Measurements from ENCODE around the gene GPN2.

Gene GPN2

DNA sequence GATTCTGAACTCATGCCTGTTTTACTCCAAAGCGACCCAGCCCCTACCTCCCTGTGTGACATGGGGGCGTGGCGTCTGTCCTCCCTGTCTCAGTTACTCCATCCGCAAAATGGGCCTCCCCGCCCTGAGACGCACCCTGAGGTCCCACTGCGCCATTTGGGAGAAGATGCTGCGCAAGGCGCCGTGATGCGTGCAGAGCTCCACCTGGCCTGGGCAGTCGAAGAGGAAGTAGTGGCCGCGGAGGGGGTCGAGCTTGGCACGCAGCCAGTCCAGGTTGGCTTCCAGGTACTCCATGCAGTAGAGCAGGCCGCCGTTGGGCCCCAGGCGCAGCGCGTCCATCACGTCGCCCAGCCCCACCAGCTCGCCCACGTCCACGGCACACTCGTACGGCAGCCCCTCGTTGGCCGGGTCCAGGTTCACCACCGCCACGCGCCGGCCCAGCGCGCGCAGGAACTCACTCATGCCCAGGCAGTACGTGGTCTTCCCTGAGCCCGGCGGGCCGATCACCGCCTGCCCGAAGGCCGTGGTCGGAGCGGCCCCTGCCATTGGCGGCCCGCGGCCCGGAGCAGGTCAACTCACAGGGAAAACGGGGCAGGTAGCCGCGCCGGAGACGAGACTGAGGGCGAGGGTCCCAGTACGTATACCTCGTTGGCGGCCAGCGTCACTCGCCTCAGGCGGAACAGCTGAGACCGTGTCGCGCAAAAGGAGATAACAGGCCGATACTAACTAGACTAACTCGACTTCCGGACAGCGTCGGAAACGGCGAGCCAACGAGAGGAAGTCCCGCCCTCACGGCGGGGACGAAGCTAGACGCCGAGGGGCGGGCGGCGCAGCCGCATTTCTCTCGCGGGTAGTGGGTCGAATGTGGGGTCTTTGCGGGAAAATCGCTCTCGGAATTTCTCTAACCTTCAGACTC, at the start of gene GPN2:
TSS of gene GPN2 (minus strand) at position 733 of the 916 bp plus-strand sequence. CDS start at position 546, 187 bp downstream.
- peak; percentile 81 for DNase-seq

DNA sequence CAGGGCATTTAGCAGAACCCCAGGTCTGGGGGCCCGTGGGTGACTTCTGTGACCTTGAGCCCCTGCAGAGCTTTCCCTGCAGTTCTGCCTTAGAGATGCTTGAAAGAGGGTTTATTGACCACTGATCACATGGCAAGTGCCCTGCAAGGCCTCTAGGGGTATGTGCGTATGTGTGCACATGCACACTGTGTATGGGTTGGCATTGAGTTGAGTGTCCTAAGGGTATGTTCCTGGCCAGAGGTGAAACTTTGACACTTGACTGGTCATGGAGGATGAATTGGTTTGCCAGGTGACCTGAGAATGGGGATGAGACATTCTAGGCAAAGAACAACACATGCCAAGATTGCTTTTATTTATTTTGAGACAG, 48.6 kb upstream of the GPN2 start:
- no peak for DNase-seq

DNA sequence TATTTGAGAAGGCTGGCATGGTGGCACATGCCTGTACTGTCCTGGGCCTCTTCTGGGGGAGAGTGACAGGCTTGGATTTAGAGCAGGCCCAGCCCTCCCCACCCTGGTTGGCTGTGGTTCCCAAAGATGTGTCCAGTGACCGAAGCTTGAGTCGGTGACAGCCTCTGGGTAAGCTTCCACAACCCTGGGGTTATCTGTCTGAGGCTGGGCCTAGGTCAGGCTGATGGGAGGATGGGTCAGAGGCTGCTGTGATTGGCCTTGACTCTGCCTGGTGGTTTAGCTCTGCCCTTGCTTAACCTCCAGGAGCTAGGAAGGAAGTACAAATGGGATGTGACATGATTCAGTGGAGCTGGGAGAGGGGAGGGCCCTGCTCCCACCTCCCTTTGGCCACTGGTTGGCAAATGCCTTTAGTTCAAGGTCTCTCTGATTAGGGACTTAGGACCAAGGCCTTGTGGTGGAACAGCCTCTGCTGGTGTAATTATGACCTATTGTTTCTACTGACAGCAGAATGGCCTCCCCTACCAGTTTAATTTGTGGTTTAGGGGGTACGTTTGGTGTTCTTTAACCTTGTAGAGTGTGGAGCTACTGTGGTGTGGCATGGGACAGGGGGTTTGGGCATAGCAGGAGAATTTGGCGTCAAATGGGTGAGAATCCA, 48.0 kb upstream of the GPN2 start:
- no peak for DNase-seq

DNA sequence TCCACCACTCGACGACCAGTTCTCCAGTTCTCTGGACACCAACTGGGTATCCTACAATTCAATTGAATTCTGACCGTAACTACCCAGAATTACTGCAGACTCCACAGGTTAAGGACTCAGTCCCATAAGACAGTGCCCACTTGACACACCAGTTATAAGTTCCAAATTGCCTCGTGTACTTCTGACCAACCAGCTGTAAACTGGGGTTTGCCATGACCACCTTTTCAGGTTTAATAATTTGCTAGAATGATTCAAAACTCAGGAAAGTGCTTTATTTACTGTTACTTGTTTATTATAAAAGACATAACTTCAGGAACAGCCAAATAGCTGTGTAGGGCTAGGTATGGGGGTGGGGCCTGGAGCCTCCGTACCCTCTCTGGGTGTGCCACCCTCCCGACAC, 46.7 kb upstream of the GPN2 start:
- DNase-seq: no peak

DNA sequence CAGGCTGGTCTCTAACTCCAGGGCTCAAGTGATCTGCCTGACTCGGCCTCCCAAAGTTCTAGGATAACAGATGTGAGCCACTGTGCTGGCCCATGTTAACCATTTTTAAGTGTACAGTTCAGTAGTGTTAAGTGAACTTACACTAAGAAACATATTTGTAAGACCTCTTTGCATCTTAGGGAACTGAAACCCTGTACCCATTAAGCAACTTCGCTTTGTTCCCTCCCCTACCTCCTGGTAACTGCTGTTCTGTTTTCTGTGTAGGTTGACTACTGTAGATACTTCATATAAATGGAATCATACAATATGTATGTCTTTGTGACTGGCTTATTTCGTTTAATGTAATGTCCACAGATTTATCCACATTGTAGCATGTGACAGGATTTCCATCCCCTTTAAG, 42.4 kb upstream of the GPN2 start:
- no peak for DNase-seq

DNA sequence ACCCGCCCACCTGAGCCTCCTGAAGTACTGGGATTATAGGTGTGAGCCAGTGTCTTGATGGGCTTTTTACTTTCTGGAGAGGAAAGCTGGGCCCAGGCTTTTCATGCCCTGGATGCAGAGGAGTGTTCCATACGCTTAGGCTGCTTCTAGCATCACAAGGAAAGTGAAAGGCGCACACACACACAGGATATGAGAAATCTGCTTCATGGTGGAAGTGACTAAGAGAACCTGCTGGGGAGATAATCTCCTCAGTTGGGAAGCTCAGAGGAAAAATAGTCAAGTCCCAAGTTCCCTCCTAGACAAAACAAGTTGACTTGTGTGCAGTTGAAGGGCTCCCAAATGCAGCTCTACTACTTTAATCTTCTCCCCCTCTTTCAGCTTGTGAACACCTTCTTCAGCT, 33.6 kb upstream of the GPN2 start:
- DNase-seq: no peak

DNA sequence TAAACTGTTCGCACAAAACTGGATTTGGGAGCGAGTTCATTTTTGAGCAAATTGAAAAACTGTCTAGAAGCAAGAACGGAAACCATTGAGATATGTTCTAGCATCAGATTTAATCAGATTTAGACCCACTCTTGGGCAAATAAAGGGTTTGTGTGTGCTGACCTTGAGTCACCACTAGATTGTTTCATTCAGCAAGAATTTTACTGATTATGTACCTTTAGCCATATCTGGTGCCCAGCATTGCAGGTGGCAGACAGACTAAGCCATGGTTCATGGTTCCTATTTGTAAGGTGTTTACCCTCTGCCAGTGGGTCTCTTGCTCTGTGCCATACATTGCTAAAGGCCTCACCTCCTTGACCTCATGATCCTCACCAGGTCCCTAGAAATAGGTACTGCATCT, 32.8 kb upstream of the GPN2 start:
- no peak for DNase-seq

DNA sequence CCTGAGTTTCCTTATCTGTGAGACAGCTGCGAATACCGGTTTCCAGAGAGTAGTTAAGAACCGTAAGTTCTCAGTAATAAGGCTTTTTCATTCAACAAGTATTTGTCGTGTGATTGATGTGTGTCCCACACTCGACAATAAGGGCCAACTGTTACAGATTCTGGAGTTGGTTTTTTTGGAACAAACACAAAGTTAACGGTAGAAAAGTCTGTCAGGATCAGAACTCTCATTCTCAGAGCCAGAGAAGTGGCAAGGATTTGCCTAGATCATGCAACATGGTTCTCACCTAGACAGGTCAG, 32.3 kb upstream of the GPN2 start:
- DNase-seq: no peak

DNA sequence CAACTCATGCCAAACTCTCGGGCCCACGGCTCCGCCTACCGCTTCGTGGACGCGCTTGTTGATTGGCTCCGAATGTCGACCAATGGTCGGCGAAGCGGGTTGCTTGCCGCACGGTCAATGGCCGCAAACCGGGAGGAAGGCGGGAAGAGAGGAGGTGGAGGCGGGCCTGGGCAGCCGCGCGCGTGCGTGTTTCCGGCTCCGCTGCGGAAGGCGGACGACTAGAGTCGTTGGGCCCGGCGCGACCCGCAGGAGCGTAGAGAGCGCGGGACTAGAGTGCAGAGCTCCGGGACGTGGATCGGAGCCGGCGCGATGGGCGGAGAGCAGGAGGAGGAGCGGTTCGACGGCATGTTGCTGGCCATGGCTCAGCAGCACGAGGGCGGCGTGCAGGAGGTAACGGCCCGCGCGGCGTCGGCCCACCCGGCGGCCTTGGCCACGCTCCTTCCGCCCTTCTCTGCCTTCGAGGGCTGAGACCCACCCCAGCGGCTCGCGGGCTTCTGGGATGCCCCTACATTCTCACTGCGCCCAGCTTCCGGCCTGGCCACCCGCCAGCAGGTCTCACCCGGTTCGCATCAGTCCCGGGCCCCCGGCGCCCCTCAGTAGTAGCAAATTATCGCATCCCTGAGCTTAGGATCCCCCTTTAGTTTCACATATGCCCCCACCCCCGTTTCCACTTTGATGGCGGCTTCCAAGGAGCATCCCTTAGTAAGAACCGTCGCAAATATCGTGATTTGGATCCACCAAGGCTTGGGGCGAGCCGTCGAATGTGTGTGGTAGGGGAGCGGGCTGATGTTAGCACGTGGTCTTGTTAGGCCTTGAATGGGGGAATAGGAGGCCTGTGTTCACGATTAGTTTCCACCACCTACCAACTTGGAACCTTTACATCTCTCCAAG, 31.7 kb upstream of the GPN2 start, which contains the start of gene NUDC:
TSS of gene NUDC (plus strand) at position 204 of the 891 bp plus-strand sequence. CDS start at position 310, 106 bp downstream.
- peak; percentile 97 for DNase-seq

DNA sequence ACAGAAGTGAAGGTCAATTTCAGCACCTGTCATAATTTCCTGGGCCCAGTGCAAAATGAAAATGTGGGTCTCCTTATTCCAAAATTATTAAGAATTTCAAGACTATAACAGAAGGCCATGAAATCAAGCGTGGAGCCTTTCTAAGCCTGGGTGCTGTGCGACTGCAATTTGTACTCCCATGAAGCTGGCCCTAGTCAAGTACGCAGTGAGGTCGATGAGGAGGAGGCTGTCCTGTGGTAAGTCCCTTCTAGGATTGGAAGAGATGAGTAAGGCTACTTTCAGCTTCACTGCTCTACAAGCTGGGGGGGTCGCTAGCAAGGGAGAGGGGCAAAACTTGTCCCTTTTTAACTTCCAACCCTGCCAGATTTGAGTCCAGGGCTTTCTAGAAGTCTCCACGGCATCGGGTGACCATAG, 31.1 kb upstream of the GPN2 start:
- DNase-seq: no peak

DNA sequence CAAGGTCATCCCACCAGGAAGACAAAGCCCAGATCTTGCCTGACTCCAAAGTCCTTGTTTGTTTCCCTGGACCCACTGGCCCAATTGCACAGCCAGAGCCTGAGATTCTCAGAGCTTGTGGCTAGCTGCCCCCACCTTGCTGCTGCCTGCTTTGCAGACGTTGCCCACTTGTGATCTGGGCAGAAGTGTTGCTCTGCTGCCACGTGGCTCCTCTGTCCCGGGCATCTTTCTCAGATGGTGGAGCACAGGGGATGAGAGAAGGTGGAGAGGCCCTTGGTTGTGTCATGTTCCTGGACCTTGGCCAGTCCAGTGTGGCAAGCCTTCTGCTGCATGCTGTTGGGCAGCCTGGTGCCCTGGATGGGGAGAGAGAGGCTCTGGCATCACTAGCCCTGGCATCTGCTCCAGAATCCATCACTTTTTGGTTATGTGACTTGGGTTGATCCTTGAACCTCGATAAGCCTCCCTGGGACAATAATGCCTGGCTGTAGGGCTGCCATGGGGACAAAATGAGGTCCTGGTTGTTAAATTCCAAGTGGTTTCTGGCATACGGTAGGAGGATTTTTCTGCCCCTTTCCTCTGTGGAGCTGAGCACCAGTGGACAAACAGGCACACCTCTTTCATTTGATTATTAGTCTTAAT, 25.2 kb upstream of the GPN2 start:
- no peak for DNase-seq

DNA sequence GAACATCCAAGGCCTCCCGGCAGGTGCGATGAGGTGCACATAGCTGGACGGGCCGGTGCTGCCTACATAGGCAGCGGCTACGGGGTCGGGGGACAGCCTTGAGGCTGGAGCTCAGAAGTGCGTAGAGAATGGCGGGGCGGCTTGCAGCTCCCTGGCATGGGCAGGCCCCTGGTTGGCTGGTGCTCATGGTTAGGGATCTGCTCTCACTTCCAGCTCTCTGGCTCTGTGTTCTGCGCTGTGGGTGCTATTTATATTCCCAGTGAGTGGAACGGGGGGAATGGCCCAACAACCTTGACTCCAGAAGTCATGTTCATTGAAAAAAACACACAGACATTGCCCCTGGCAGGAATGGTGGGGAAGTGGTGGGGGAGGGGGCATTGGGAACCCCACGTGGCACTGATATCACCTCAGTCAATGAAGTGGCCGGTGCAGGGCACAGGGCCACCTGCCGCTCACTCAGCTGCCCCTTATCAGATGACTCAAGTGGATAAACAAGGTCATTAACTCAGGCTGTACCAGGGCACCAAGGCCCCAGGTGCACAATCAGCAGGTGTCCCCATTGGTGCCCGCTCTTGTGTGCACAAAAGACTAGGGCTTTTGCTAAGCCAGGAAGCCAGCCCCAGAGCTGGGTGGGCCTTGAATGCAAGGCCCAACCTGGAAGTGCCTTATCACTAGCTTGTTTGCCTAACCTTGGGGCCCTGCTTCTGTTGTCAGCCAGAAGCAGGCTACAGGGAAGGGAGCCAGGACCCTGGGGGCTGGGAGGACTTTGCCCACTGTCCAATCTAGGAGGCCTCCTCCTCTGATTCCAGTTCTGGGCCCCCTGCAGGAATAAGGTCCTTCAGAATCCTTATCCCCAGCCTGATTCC, 23.9 kb upstream of the GPN2 start, which contains the start of gene NR0B2:
TSS of gene NR0B2 (minus strand) at position 222 of the 866 bp plus-strand sequence. CDS start at position 187, 35 bp downstream.
- DNase-seq: peak; percentile 99

DNA sequence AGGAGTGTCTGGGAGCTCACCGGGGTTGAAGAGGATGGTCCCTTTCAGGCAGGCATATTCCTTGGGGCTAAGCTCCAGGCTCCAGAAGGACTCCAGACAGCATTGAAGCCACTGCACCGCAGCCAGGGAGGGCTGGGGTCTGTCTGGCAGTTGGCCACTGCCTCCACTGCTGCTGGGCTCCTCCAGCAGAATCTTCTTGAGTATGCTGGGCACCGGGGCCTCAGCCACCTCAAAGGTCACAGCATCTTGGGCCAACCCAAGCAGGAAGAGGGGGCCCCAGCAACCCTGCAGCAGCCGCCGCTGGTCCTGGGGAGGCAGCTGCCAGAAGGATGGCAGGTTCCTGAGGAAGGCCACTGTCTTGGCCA, 23.3 kb upstream of the GPN2 start:
- peak; percentile 12 for DNase-seq

DNA sequence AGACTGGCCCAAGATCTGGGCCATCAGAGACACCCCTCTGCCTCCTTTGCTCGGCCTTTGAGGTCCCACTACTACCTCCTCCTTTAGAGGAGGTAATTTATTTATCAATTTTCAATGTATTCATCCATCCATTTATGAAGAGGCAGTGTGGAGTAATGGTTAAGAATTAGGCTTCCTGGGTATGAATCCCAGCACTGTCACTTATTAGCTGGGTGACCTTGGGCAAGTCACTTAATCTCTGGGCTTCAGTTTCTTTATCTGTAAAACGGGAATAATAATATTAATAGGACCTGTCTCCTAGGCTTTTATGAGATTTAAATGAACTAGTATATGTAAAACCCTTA, 22.0 kb upstream of the GPN2 start:
- no peak for DNase-seq

DNA sequence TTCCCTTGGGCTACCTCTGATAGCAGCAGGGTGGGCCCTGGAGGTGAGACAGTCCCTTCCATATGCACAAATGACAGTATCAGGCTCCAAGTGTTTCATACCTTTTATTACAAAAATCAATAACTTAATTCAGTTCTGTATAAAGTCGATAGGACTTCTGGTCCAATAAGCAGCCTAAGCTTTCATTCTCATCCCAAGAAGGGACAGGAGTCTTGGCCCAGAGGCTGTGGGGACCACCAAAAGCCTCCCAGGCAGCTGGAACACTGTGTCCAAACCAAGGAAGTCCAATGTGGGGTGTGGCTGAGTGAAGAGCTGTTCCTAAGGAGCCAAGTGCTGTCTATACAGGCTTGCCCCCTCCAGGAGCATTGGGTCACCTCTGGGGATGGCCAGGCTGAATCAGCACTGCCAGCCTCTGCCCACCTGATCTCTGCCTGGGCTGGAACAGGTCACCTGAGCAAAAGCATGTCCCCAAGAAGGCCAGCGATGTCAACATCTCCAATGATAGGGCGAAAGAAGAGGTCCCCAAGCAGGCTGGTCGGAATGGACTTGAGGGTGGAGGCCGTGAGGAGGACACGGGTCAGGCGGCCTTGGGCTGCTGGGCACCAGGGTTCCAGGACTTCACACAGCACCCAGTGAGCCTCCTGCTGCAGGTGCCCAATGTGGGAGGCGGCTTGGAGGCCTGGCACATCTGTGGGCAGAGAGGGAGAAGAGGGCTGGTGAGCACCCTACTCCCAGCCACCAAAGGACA, 21.5 kb upstream of the GPN2 start:
- DNase-seq: no peak

DNA sequence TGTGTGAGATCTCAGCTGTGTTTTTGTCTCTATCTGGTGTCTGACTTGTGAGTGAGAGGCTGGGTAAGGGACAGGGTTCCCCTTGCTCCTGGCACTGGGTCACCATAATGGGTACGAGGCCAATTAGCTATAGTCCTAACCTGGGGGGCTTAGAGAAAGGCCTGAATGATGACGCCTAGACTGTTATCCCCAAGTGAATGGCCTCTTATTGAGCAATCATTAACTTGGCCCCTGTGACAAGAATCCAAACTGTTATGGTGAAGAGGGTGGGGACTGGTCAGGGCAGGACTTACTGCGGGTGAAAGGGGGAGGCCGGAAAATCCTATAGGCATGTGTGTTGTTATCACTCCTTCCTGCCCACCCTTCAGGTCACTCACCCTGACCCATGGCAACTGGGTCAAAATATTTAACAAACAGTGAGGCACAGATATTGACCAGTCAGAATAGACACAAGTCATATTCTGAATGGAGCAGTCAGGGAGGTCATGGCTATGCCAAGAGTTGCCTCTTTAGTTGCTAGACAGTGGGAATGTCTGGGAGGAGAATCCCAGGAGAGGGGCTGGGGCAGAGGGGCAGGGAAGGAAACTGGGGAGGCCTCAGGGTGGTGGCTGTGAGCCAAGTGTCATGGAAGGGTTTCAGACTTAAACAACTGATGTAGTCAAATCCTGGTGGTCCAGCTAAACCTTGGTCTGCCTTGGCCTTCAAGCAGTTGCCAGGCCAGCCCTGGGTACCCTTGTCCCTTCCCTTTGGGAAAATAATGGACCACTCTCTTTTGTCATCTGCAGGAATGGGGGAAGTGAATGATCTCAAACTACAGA, 20.5 kb upstream of the GPN2 start:
- DNase-seq: no peak

DNA sequence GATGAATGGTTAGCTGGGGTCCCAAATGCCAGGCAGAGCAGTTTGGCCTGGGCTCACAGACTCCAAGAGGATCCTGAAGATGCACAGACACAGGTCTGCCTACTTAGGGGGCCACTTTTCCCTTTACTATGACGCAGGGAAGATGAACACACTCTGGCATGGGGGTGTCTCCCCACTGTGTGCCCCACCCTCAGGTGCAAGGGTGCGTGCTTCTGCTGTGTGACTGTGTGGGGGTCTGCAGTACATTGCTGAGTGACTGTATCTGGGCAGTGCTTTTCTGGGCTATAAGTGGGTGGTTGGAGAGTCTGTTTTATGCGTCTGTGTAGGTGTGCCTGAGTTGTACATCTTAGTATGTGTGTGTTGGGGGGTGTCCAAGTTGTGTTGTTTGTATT, 19.9 kb upstream of the GPN2 start:
- no peak for DNase-seq

DNA sequence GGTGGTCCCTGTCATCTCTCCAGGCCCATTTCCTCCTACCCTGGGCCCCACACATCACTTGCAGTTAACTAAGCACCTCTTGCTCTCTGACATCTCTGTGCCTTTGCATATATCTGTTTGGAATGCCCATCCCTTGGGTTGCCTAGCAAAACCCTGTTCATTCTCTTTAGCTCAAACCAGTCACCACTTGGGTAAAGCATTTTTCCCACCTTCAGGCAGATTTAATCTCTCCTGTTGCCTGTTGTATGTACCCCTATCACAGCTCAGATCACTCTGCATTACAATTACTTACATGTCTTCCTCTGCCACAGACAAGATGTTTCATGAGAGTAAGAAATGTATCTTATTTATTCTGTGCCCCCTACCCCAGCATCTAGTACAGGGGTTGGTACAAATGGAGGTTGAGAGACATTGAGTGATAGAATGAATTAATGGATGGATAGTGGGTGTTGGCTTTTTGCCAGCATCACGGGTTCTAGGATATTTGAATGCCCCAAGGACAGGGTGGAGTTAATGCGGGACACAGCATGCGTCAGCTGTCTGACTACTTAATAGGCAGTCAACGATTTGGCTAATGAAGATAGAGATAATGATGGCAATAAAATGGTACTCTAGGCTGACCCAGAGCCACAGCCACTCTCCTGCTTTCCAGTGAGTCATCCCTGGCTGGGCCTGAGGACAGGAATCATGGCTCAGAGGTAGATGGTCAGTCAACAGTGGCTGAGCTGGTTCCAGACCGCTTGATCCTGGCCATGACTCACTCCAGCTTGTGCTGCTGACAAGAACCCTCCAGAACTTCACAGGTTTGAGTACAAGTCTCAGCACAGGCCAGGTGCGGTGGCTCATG, 17.2 kb upstream of the GPN2 start:
- DNase-seq: peak; percentile 18

DNA sequence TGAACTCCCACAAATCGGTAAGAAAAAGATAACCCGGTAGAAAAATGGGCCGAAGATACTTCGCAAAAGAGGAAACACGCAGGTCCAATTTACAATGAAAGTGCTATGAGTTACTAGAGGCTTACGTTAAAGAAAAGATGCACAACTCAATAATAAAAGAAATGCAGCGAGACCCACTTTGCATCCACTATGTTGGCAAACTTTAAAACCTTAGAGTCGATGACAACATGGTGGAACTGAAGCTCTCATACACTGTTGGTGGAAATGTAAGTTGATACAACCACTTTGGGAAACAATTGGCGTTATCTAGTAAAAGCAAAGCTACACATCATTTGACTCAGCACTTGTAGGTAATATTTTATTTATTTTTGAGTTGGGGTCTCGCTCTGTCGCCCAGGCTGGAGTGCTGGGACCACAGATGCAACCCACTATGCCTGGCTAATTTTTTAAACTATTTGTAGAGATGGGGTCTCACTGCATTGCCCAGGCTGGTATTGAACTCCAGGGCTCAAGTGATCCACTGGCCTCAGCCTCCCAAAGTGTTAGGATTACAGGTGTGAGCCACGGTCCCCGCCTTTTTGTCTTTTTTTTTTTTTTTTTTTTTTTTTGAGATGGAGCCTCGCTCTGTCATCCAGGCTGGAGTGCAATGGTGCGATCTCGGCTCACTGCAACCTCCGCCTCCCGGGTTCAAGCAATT, 10.9 kb upstream of the GPN2 start:
- DNase-seq: no peak

Measured in NCI-H1105 treated with DMSO at 0.1 percent for 48 hours (cell line).